Measurements from ENCODE around the gene BCL2L11.

The BCL2L11 gene

DNA sequence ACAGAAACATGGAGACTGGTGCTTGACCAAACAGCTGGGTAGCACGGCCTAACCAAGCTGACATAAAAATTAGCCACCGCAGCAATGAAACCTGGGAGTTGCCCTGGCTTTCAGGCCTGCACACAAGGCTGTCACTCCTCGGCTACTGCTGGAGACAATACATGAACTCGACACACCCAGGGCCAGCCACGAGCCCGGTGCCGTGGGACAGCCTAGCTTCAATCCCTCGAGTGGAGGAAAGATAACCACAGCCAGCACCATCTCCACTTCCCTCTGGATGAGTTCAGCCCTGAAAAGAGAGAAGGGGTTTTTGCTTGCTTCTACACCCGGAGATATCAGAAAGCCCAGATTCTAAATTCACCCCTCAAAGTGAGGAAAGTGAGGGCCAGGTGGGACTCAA, 78.0 kb downstream of the BCL2L11 start:
- DNase-seq, result no peak

DNA sequence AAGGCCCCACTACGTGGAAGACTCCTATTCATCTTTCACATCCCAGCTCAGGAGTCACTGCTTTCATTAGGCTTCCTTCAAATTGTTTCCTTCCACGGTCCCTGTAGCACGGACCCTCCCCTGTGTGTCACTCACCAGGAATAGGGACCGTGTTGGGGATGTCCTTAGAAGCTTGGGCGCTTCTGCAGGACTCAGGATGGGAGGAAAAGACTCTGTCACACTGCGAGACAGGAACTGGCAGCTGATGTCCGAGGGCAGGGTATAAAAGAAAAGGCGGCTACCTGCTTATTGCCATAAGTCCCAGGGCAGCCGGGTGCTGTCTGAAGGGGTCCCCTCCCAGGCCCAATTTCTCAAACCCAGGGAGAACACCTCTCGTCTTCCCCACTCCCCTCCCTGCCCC, 79.1 kb downstream of the BCL2L11 start:
- no peak for DNase-seq

- DNase-seq, result no peak
Observed at GRCh38 chr2:111200333-111200881, 79.7 kb downstream of the BCL2L11 start.

DNA sequence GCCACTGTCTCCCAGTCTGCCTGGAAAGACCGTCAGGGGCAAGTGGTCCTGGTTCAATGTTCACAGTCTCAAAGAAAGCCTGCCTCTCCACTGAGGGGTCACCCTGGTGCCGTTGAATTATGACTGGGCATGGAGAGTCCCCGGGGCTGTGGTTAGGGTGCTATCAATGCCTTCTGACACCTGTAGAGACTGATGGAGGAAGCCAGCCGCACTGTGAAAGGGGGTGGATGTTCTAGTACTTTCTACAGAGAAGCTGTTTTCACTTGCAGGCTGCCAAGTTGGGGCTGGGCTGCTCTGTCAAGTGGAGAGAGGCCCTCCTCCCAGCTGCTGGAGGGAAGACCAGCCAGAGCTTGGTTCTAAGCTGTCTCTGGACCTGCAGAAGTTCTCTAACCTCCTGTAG, 80.5 kb downstream of the BCL2L11 start:
- no peak for DNase-seq

GRCh38 chr2:111202266-111203040, 81.7 kb downstream of the BCL2L11 start:
- DNase-seq, result no peak

DNA sequence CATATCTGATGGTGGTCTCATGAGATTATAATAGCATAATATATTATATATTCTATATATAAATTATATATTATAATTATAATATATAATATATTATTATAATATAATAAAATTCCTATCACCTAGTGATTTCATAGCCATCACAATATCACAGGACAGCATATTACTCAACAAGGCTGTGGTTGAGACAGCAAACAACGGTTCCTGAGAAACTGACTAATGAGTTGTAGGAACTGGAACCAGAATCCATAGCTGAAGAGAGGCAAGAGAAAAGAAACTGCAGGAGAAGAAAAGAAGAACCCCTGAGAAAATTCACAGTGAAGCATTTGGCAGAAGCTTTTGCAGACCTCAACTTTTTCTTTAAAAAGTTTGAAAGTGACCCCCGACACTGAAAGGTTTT, 84.0 kb downstream of the BCL2L11 start:
- no peak for DNase-seq

DNA sequence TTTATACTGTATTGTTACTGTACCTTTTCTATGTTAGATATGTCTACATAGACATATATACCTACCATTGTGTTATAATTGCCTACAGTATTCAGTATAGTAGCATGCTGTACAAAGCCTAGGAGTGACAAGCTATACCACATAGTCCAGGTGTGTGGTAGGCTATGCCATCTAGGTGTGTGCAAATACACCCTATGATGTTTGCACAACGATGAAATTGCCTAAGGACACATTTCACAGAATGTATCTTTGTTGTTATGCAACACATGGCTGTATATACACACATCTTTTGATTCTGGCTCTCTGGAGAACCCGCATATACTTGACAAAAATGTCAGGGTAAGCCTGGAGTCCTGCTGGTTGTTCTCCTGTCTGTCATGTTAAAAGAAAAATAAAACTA, 85.1 kb downstream of the BCL2L11 start:
- no peak for DNase-seq

DNA sequence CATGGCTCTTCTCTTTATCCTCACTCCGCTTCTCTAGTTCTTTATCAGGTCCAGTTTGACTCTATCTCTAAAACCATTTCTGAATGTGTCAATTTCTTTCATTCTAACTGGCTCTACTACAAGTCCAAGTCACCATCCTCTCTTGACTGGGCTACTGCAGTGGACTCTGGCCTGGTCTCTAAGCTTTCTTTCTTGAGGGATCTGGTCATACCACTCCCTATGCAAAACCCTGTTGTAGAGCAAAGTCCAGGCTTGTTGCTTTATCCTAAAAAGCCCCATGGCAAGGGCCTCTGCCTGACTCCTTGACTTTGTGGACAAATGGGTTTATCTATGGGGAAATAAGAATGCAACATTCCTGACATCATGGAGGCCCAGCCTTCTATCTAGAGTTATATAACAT, 87.1 kb downstream of the BCL2L11 start:
- DNase-seq, result no peak

DNA sequence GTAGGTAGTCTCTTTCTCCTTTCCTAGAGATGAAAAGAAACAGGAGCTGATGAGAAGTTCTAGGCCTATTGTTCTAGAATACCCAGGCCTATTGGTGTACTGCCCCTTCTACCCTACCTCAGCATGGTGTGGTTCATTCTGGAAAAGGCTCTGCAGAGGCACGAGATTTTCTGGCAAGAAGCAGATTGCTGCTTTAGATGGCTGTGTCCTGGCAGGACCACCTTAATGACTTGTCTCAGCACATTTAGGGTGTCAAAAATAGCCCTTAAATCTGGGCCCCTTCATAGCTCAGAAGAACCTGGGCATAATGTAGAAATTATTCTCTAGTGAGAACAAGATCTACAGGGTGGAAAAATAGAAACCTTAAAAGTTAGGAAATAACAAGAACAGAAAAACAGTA, 87.9 kb downstream of the BCL2L11 start:
- DNase-seq, result no peak

DNA sequence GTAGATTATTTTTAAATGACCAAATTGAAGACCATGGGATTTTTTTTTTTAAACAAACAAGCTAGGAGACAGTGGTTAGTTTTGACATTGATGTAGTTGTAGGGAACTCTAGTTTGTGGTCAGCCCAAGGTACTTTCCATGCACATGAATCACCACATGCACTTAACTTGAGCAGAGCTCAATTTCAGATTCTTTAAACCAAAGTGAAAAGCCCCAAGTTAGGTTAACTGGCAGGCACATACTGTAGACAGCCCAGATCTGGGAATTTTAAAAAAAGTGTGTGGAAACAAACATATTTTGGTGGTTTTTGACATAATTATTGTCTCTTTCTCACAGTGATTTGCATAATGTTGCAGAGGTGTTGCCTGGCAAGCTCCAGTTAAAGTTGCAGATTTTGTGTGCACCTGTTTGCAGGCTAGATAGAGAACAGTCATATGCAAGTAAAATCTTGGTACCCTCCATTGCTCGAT, 88.4 kb downstream of the BCL2L11 start:
- no peak for DNase-seq

- no peak for DNase-seq
Observed at GRCh38 chr2:111210036-111210435, 89.3 kb downstream of the BCL2L11 start.

- DNase-seq, result no peak
Observed at GRCh38 chr2:111213877-111214276, 93.2 kb downstream of the BCL2L11 start.

DNA sequence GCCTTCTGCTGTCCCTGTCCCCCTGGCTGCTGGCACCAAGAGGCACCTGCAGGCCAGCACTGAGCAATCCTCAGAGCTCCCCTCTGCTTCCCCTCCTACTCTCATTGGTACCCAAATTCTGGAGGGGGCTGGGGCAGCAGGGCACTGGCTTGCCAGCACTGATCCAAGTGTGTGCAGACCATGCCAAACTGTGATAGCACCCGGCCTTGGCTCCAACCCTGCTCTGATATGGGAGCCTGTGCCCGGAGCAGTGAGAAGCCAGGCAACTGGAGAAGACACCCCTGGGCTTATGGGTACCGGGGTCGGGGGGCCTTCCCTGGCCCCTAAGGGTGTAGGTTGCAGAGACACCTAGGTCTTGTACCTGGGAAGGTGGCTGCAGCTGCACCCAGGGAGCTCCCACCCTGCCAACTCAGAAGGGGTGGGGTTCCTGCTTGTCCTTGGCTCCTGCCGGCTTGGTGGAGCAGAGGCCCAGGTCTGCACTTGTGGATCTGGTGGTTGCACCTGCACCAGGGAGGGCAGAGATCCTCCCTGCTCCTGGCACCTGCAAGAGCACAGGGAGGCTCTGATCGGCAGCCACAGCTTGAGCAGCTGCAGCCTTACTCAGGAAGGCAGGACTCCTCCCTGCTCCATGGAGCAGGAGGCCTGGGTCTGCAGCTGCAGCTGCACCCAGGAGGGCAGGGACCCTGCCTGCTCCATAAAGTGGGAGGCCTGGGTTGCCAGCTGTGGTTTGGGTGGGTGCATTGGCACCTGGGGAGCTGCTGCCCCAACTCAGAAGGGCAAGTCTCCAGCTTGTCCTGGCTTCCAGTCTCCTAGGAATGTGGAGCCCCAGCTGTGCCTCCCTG, 96.3 kb downstream of the BCL2L11 start:
- no peak for DNase-seq
